Osteocyte (in vitro differentiated cells): ENCODE data around the gene ZSCAN30. TPM values are rescaled to one million over a fixed set of nuclear protein-coding genes. Genes with fewer than 3 reads are reported as not detected.

Experiments
- DNase-seq: peaks from one replicate; pipeline ENCODE4 v3.0.0; 2021; ENCODE audit warnings: mixed read lengths; ENCODE audit not compliant: unreplicated experiment; ENCODE audit errors: extremely low spot score
- H3K27ac Mint-ChIP-seq: one replicate; pipeline ENCODE4 v1.8.0; 2021; ENCODE audit warnings: mild to moderate bottlenecking, mixed read lengths; ENCODE audit not compliant: unreplicated experiment
- H3K27me3 Mint-ChIP-seq: one replicate; pipeline ENCODE4 v1.8.0; 2021; ENCODE audit warnings: mixed read lengths; ENCODE audit not compliant: unreplicated experiment
- H3K36me3 Mint-ChIP-seq: one replicate; pipeline ENCODE4 v1.8.0; 2021; ENCODE audit warnings: mixed read lengths; ENCODE audit not compliant: unreplicated experiment
- H3K4me1 Mint-ChIP-seq: one replicate; pipeline ENCODE4 v1.8.0; 2021; ENCODE audit warnings: mixed read lengths; ENCODE audit not compliant: unreplicated experiment
- H3K4me3 Mint-ChIP-seq: one replicate; pipeline ENCODE4 v1.8.0; 2021; ENCODE audit warnings: mild to moderate bottlenecking, moderate library complexity, mixed read lengths; ENCODE audit not compliant: unreplicated experiment
- H3K9me3 Mint-ChIP-seq: one replicate; pipeline ENCODE4 v1.8.0; 2021; ENCODE audit warnings: mixed read lengths; ENCODE audit not compliant: unreplicated experiment
- total RNA-seq: library from RNA; stranded (reverse); gene quantifications from 2 replicates; pipeline ENCODE4 v1.2.1, GENCODE V29; 2021
- TF ChIP-seq, protein P1 (sequence below): fragments of 200-600 bp; sonication (generic); IDR thresholded peaks from 2 replicates; pipeline ENCODE4 v1.5.0; 2021; ENCODE audit warnings: antibody characterized with exemption, mild to moderate bottlenecking, moderate library complexity

ZSCAN30 gene
- total RNA-seq, 1 donor from 2014 or later: 12.8 TPM

GRCh38 chr18:35256947-35257346 is 33.1 kb downstream of the ZSCAN30 start:
- H3K36me3 Mint-ChIP-seq: peaks cover 64% of the 10 kb centered on the region
- TF ChIP-seq, protein P1, sequence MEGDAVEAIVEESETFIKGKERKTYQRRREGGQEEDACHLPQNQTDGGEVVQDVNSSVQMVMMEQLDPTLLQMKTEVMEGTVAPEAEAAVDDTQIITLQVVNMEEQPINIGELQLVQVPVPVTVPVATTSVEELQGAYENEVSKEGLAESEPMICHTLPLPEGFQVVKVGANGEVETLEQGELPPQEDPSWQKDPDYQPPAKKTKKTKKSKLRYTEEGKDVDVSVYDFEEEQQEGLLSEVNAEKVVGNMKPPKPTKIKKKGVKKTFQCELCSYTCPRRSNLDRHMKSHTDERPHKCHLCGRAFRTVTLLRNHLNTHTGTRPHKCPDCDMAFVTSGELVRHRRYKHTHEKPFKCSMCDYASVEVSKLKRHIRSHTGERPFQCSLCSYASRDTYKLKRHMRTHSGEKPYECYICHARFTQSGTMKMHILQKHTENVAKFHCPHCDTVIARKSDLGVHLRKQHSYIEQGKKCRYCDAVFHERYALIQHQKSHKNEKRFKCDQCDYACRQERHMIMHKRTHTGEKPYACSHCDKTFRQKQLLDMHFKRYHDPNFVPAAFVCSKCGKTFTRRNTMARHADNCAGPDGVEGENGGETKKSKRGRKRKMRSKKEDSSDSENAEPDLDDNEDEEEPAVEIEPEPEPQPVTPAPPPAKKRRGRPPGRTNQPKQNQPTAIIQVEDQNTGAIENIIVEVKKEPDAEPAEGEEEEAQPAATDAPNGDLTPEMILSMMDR: no peak
- no peaks in the 10 kb centered on the region for H3K4me1 Mint-ChIP-seq
- no peak overlapping the region for H3K27ac Mint-ChIP-seq
- no peak for DNase-seq
- no peaks in the 10 kb centered on the region for H3K27me3 Mint-ChIP-seq
- H3K9me3 Mint-ChIP-seq: peaks cover 38% of the 10 kb centered on the region
- H3K4me3 Mint-ChIP-seq: no peak overlapping the region

DNA sequence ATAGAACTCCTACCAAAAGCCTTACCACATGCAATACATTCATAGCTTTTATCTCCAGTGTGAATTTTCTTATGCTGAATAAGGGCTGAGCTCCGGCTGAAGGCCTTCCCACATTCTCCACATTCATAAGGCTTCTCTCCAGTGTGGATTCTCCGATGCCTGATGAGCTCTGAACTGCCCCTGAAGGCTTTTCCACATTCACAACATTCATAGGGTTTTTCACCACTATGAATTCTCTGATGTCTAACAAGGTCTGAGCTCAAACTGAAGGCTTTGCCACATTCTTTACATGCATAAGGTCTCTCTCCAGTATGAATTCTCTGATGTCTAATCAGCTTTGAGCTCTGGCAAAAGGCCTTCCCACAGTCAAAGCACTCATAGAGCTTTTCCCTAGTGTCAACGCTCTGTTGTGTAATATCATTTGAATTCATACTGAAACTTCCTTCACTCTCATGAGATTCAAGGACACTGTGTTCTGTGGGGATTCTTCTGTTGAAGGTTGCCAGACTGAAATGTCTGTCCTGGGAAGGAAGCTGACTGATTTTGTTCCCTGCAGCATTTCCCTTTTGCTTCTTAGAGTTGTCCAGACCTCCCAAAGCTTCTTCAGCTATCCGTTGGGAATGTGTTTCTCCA is 36.3 kb downstream of the ZSCAN30 start:
- DNase-seq: no peak
- no peaks in the 10 kb centered on the region for H3K4me1 Mint-ChIP-seq
- TF ChIP-seq, protein P1: no peak
- no peak overlapping the region for H3K4me3 Mint-ChIP-seq
- H3K27me3 Mint-ChIP-seq: no peaks in the 10 kb centered on the region
- no peak overlapping the region for H3K27ac Mint-ChIP-seq
- peaks cover 47% of the 10 kb centered on the region for H3K9me3 Mint-ChIP-seq
- peaks cover 70% of the 10 kb centered on the region for H3K36me3 Mint-ChIP-seq

DNA sequence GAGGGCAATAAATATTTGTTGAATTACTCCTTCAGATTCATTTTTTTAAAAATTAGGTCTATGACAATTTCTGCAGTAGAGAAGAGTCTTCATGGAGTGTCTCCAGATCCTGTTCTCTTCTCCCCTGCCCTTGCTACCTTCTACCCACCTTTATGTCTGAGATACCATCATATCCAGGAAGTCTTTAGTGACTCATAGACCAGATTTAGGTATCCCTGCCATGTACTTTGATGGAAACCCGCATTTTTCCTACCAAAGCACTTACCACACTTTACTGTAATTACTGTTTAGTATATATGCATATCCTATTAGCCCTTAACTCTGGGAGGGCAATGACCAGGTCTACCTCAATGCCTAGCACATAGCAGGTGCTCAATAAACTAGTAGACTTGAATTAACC is 37.6 kb downstream of the ZSCAN30 start:
- H3K4me3 Mint-ChIP-seq: no peak overlapping the region
- peaks cover 75% of the 10 kb centered on the region for H3K36me3 Mint-ChIP-seq
- H3K27me3 Mint-ChIP-seq: no peaks in the 10 kb centered on the region
- no peak overlapping the region for H3K27ac Mint-ChIP-seq
- no peak for DNase-seq
- H3K4me1 Mint-ChIP-seq: no peaks in the 10 kb centered on the region
- peaks cover 57% of the 10 kb centered on the region for H3K9me3 Mint-ChIP-seq
- TF ChIP-seq, protein P1: no peak

GRCh38 chr18:35248429-35248828 is 41.6 kb downstream of the ZSCAN30 start:
- Mint-ChIP-seq H3K36me3 (peaks cover 91% of the 10 kb centered on the region), H3K27me3 (no peaks in the 10 kb centered on the region), H3K4me1 (no peaks in the 10 kb centered on the region), H3K4me3 (no peak overlapping the region), H3K9me3 (peaks cover 71% of the 10 kb centered on the region), H3K27ac (no peak overlapping the region)
- no peak for DNase-seq
- TF ChIP-seq, protein P1: no peak

GRCh38 chr18:35247412-35248249 is 42.4 kb downstream of the ZSCAN30 start:
- H3K36me3 Mint-ChIP-seq: peaks cover 89% of the 10 kb centered on the region
- no peaks in the 10 kb centered on the region for H3K4me1 Mint-ChIP-seq
- peaks cover 66% of the 10 kb centered on the region for H3K9me3 Mint-ChIP-seq
- no peak for DNase-seq
- H3K27ac Mint-ChIP-seq: no peak overlapping the region
- no peak overlapping the region for H3K4me3 Mint-ChIP-seq
- TF ChIP-seq, protein P1: no peak
- no peaks in the 10 kb centered on the region for H3K27me3 Mint-ChIP-seq
